Neural cell (in vitro differentiated cells): Measurements from ENCODE around the gene TSPAN33.

ENCODE experiments used
- EZH2 ChIP-seq: fragments of 200-600, 300-800 bp; shearing (Covaris generic), sonication (generic); IDR thresholded peaks from 2 replicates; pipeline ENCODE4 v1.6.1; 2014; ENCODE audit warnings: antibody characterized with exemption, low read length, borderline replicate concordance, mild to moderate bottlenecking; ENCODE audit not compliant: insufficient read depth, poor library complexity, severe bottlenecking
- MXI1 ChIP-seq: fragments of 450-650 bp; conservative IDR thresholded peaks from 2 replicates; pipeline ENCODE4 v1.6.1; 2014; ENCODE audit warnings: antibody characterized with exemption, mild to moderate bottlenecking; ENCODE audit not compliant: poor library complexity, severe bottlenecking
- POLR2AphosphoS5 ChIP-seq: IDR thresholded peaks from 2 replicates; pipeline ENCODE4 v1.6.1; 2012
- TF ChIP-seq, protein P1 (sequence below): fragments of 450-650 bp; IDR thresholded peaks from 2 replicates; pipeline ENCODE4 v1.5.1; 2014; ENCODE audit warnings: antibody characterized with exemption, mild to moderate bottlenecking, moderate library complexity; ENCODE audit not compliant: poor library complexity, severe bottlenecking

DNA sequence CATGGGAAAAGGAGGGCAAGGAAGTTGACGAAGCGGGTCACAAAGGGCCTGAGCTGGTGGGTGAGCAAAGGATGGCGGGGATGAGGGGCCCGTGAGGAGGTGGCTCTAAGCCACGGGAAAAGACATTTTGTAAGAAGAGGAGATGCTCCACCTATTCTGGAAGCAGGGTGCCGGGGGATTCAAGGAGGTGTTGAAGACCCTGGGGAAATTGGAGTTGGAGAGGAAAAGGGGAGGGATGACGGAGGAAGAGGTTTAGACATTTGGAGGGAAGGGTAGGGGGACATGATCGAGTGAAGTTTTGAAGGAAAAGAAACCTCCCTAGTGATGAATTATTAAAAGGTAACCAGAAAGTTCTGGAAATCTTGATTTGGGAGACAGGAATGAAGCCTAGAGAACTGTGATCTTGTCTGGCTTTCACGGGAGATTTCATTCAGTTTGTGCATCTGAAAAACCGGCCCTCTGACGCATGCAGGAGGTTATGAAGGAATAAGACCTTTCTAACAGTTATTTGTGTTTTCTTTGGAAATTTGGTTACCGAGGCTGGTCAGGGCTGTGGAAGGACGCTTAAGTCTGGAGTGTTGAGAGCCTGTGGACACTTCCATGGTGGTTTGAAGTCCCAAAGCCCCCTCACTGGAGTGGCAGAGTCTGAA, 45.3 kb downstream of the TSPAN33 start:
- TF ChIP-seq, protein P1, sequence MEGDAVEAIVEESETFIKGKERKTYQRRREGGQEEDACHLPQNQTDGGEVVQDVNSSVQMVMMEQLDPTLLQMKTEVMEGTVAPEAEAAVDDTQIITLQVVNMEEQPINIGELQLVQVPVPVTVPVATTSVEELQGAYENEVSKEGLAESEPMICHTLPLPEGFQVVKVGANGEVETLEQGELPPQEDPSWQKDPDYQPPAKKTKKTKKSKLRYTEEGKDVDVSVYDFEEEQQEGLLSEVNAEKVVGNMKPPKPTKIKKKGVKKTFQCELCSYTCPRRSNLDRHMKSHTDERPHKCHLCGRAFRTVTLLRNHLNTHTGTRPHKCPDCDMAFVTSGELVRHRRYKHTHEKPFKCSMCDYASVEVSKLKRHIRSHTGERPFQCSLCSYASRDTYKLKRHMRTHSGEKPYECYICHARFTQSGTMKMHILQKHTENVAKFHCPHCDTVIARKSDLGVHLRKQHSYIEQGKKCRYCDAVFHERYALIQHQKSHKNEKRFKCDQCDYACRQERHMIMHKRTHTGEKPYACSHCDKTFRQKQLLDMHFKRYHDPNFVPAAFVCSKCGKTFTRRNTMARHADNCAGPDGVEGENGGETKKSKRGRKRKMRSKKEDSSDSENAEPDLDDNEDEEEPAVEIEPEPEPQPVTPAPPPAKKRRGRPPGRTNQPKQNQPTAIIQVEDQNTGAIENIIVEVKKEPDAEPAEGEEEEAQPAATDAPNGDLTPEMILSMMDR, result no peak
- no peak for TF ChIP-seq POLR2AphosphoS5
- TF ChIP-seq EZH2, result no peak
- no peak for TF ChIP-seq MXI1
